H1 (cell line): Measurements from ENCODE around the gene SLC22A9. TPM values are rescaled to one million over a fixed set of nuclear protein-coding genes. Genes with fewer than 3 reads are reported as not detected.

ENCODE experiments used
- CTCF ChIA-PET: fragments of 300-600 bp; sonication (Branson Sonifier 250); formaldehyde crosslinking; loops from one replicate; lab custom pipeline; 2021; ENCODE audit not compliant: partially characterized antibody; lab: Charles Lee
- POLR2A ChIA-PET: fragments of 300-600 bp; sonication (Branson Sonifier 250); formaldehyde crosslinking; loops from one replicate; lab custom pipeline; 2021; ENCODE audit warnings: inconsistent platforms; ENCODE audit not compliant: partially characterized antibody; lab: Charles Lee
- DNase-seq, 2 experiments: peaks; one replicate each; pipeline versions ENCODE4 v3.0.0 to v3.0.0-alpha.2; 2010 to 2022; ENCODE audit warnings: low spot score in 2 of 2, low read depth in 1 of 2, mixed read lengths in 1 of 2
- FAIRE-seq: peaks from 2 replicates; lab custom pipeline; 2011; peaks lifted over from hg19 to GRCh38; lab: Jason Lieb, UNC
- H2AFZ ChIP-seq: 2 replicates; pipeline ENCODE4 v1.8.1; 2012; ENCODE audit warnings: low read length, inconsistent platforms
- H2AK5ac ChIP-seq: 2 replicates; pipeline ENCODE4 v1.6.1; 2013; ENCODE audit warnings: low read depth, low read length
- H2BK120ac ChIP-seq: replicated peaks from 2 replicates; pipeline ENCODE3; 2013; ENCODE audit warnings: low read depth, low read length, inconsistent platforms
- H2BK12ac ChIP-seq: 2 replicates; pipeline ENCODE4 v1.6.1; 2013; ENCODE audit warnings: low read depth, low read length
- H2BK15ac ChIP-seq: 2 replicates; pipeline ENCODE4 v1.6.1; 2013; ENCODE audit warnings: low read length
- H2BK20ac ChIP-seq: 2 replicates; pipeline ENCODE4 v1.6.1; 2013; ENCODE audit warnings: low read length
- H2BK5ac ChIP-seq: 2 replicates; pipeline ENCODE4 v1.6.1; 2013; ENCODE audit warnings: low read depth, low read length
- H3K14ac ChIP-seq: 2 replicates; pipeline ENCODE4 v1.6.1; 2013; ENCODE audit warnings: inconsistent platforms; ENCODE audit not compliant: insufficient read length
- H3K18ac ChIP-seq: 2 replicates; pipeline ENCODE4 v1.6.1; 2013; ENCODE audit warnings: low read length; ENCODE audit errors: extremely low read depth
- H3K23ac ChIP-seq: 2 replicates; pipeline ENCODE4 v1.6.1; 2013; ENCODE audit warnings: inconsistent platforms; ENCODE audit not compliant: insufficient read length
- H3K23me2 ChIP-seq: 2 replicates; pipeline ENCODE4 v1.6.1; 2013; ENCODE audit warnings: low read depth, low read length
- H3K27ac ChIP-seq: 2 replicates; pipeline ENCODE4 v1.6.1; 2011; ENCODE audit warnings: low read depth, low read length, inconsistent platforms
- H3K27me3 ChIP-seq, 4 experiments: replicated peaks in 1 of 4; 1 replicate in 1 of 4; 2 replicates in 3 of 4; pipeline versions ENCODE4 v1.6.1 to v1.8.1; 2011 to 2013; ENCODE audit warnings: low read length in 3 of 4, mild to moderate bottlenecking in 3 of 4, inconsistent platforms in 2 of 4, mixed read lengths in 2 of 4, moderate library complexity in 1 of 4; ENCODE audit not compliant: control insufficient read depth in 3 of 4, insufficient read depth in 3 of 4; ENCODE audit errors: extremely low read depth in 1 of 4
- H3K36me3 ChIP-seq, 4 experiments: 2 replicates each; pipeline versions ENCODE4 v1.6.1 to v1.8.1; 2011 to 2013; ENCODE audit warnings: mild to moderate bottlenecking in 4 of 4, low read length in 3 of 4, moderate library complexity in 2 of 4, control low read depth in 1 of 4, inconsistent platforms in 1 of 4; ENCODE audit not compliant: insufficient read depth in 4 of 4, control insufficient read depth in 2 of 4
- H3K4ac ChIP-seq: replicated peaks from 2 replicates; pipeline ENCODE3; 2013; ENCODE audit warnings: low read length, low read depth, mixed read lengths, inconsistent platforms; ENCODE audit not compliant: insufficient read length
- H3K4me1 ChIP-seq, 4 experiments: replicated peaks in 1 of 4; 1 replicate in 1 of 4; 2 replicates in 3 of 4; pipeline versions ENCODE4 v1.6.1 to v1.8.1; 2011 to 2013; ENCODE audit warnings: low read length in 3 of 4, inconsistent platforms in 2 of 4, mixed read lengths in 1 of 4; ENCODE audit not compliant: insufficient read depth in 4 of 4, control insufficient read depth in 3 of 4
- H3K4me2 ChIP-seq, 2 experiments: 2 replicates each; pipeline versions ENCODE4 v1.6.1 to v1.8.1; 2011 to 2013; ENCODE audit warnings: low read depth in 2 of 2, low read length in 2 of 2, control low read depth in 1 of 2, inconsistent platforms in 1 of 2, mild to moderate bottlenecking in 1 of 2; ENCODE audit not compliant: insufficient read depth in 1 of 2
- H3K4me3 ChIP-seq, 4 experiments: fragments of 200-600, 300-600 bp in 1 of 4; sonication (generic), shearing (Covaris generic), sonication (Bioruptor Twin) in 1 of 4; 2 replicates each; pipeline versions ENCODE4 v1.5.1 to v1.8.1; 2011 to 2016; ENCODE audit warnings: low read length in 4 of 4, low read depth in 3 of 4, control low read depth in 2 of 4, inconsistent platforms in 2 of 4, mild to moderate bottlenecking in 2 of 4, mixed read lengths in 1 of 4, moderate library complexity in 1 of 4; ENCODE audit not compliant: insufficient read depth in 2 of 4; ENCODE audit errors: extremely low read depth in 1 of 4
- H3K56ac ChIP-seq: replicated peaks from 2 replicates; pipeline ENCODE3; 2013; ENCODE audit warnings: low read depth, mild to moderate bottlenecking, mixed read lengths, low read length, inconsistent platforms; ENCODE audit not compliant: insufficient read length
- H3K79me1 ChIP-seq: 2 replicates; pipeline ENCODE4 v1.6.1; 2013; ENCODE audit warnings: low read depth, low read length, control low read depth
- H3K79me2 ChIP-seq, 2 experiments: 2 replicates each; pipeline versions ENCODE4 v1.6.1 to v1.8.1; 2012 to 2013; ENCODE audit warnings: low read length in 2 of 2, mild to moderate bottlenecking in 2 of 2, inconsistent platforms in 1 of 2; ENCODE audit not compliant: insufficient read depth in 2 of 2, control insufficient read depth in 1 of 2
- H3K9ac ChIP-seq, 4 experiments: replicated peaks in 1 of 4; 1 replicate in 1 of 4; 2 replicates in 3 of 4; pipeline versions ENCODE4 v1.6.1 to v1.8.1; 2011 to 2013; ENCODE audit warnings: low read depth in 3 of 4, low read length in 3 of 4, control low read depth in 2 of 4, mild to moderate bottlenecking in 2 of 4, moderate library complexity in 2 of 4, inconsistent platforms in 1 of 4; ENCODE audit errors: extremely low read depth in 1 of 4
- H3K9me3 ChIP-seq, 2 experiments: 2 replicates each; pipeline versions ENCODE4 v1.6.1 to v1.8.1; 2012 to 2013; ENCODE audit warnings: mild to moderate bottlenecking in 2 of 2, moderate library complexity in 2 of 2, control low read depth in 1 of 2, inconsistent platforms in 1 of 2, low read depth in 1 of 2, low read length in 1 of 2, mixed read lengths in 1 of 2; ENCODE audit not compliant: insufficient read depth in 2 of 2
- H4K20me1 ChIP-seq, 2 experiments: replicated peaks in 1 of 2; 2 replicates each; pipeline versions ENCODE3 to v1.8.1; 2011 to 2013; ENCODE audit warnings: inconsistent platforms in 2 of 2, low read length in 2 of 2, mild to moderate bottlenecking in 1 of 2; ENCODE audit not compliant: insufficient read depth in 2 of 2, control insufficient read depth in 1 of 2
- H4K5ac ChIP-seq: 2 replicates; pipeline ENCODE4 v1.6.1; 2013; ENCODE audit warnings: low read length, low read depth, mixed read lengths, inconsistent platforms; ENCODE audit not compliant: insufficient read length
- H4K8ac ChIP-seq: 2 replicates; pipeline ENCODE4 v1.8.0; 2013; ENCODE audit warnings: mild to moderate bottlenecking, moderate library complexity, low read length, inconsistent platforms; ENCODE audit not compliant: insufficient read depth; ENCODE audit errors: extremely low read depth
- H4K91ac ChIP-seq: replicated peaks from 2 replicates; pipeline ENCODE3; 2013; ENCODE audit warnings: low read length, mixed read lengths, inconsistent platforms; ENCODE audit not compliant: insufficient read length
- CEBPB ChIP-seq: IDR thresholded peaks from 2 replicates; pipeline ENCODE4 v1.6.1; 2012; ENCODE audit warnings: low read depth, low read length
- SAP30 ChIP-seq: fragments of 300-600 bp; sonication (generic); IDR thresholded peaks from 2 replicates; pipeline ENCODE4 v1.7.1; 2012; ENCODE audit warnings: low read length, moderate library complexity, mild to moderate bottlenecking, inconsistent platforms; ENCODE audit not compliant: insufficient read depth, insufficient replicate concordance
- SIRT6 ChIP-seq: IDR thresholded peaks from one replicate; pipeline ENCODE4 v1.7.1; 2012; ENCODE audit warnings: low read length, inconsistent platforms
- WGBS, 2 experiments: shearing (Covaris generic) in 1 of 2; methylation state at CpG; one replicate each; pipeline versions ENCODE4 v1.1.6 to v1.1.7; 2013 to 2015; ENCODE audit warnings: low lambda C conversion rate in 2 of 2, mixed read lengths in 2 of 2, inconsistent platforms in 1 of 2, low coverage in 1 of 2, missing lambda C conversion rate in 1 of 2; ENCODE audit not compliant: insufficient replicate concordance in 2 of 2, insufficient coverage in 1 of 2, insufficient read length in 1 of 2; ENCODE audit errors: extremely low coverage in 1 of 2, missing lambda C conversion rate in 1 of 2; 5-methylcytosine and 5-hydroxymethylcytosine counted together
- polyA plus RNA-seq, 7 experiments: library from polyadenylated mRNA; depleted of rRNA in 3 of 7; stranded (reverse) in 5 of 7; unstranded in 2 of 7; fragments of >200 nt in 5 of 7; fragments of 200-250 nt in 2 of 7; gene quantifications; 1 replicate in 5 of 7; 2 replicates in 1 of 7; 4 replicates in 1 of 7; pipeline versions ENCODE4 v1.2.1 to v1.2.3, GENCODE V29; 2011 to 2013; ENCODE audit warnings: missing spikeins in 2 of 7, mixed read lengths in 2 of 7
- total RNA-seq: library from RNA; stranded (reverse); fragmentation: NEBNext Ultra II Directional; extraction: Animal tissue kit (Norgen Biotek cat#: 25700); gene quantifications from 2 replicates; pipeline ENCODE4 v1.2.1, GENCODE V29; 2021

SLC22A9 gene
- total and polyA plus RNA-seq, 2 of the 8 experiments (the other 6 are each of a cell fraction or from before 2014, with no cell fraction given), result not detected

DNA sequence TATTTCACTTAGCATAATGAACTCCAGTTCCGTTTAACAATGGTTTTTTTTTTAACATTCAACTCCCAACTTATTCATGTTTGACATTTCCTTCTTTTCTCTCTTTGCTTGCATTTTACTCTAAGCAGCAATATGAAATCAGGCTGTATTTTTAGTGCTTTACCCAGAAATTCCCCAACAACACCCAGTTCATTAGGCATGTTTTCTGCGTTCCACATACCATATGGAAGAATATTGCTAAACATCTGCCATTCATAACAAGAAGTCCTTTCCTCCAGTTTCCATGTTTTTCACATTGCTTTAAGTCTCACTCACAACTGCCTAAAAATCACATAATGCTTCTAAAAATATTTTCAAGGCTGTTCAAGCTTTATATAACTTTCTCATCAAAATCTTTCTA is 75.5 kb downstream of the SLC22A9 start:
- H3K4me1 ChIP-seq, result peaks cover 2 to 13% (median 2%) of the 10 kb centered on the region in 4 experiments; a peak in 5 of 7 replicates
- no peaks in the 10 kb centered on the region for H3K27me3 ChIP-seq
- no peaks in the 10 kb centered on the region for H3K23me2 ChIP-seq
- no peak overlapping the region for H3K4ac ChIP-seq
- no peaks in the 10 kb centered on the region for H3K79me2 ChIP-seq
- no peaks in the 10 kb centered on the region for H4K20me1 ChIP-seq
- H3K4me2 ChIP-seq, result no peak overlapping the region
- H2AFZ ChIP-seq, result no peak overlapping the region
- no peak overlapping the region for H2BK120ac ChIP-seq
- H4K8ac ChIP-seq, result no peak overlapping the region
- H2BK15ac ChIP-seq, result no peak overlapping the region
- no peak for FAIRE-seq
- WGBS, 2 experiments, result 84% methylated on average over 2 of the region's 2 CpGs; no CpG with 5 or more reads in 1 of the 2 experiments
- no peaks in the 10 kb centered on the region; a peak in 1 of 4 replicates for H3K9me3 ChIP-seq
- no peak overlapping the region for H2BK5ac ChIP-seq
- no peak overlapping the region for H4K91ac ChIP-seq
- no peak overlapping the region for H3K23ac ChIP-seq
- H2BK20ac ChIP-seq, result no peak overlapping the region
- no peak overlapping the region for H3K4me3 ChIP-seq
- TF ChIP-seq CEBPB, result no peak
- TF ChIP-seq SAP30, result no peak
- TF ChIP-seq SIRT6, result no peak
- no peak overlapping the region for H4K5ac ChIP-seq
- no peaks in the 10 kb centered on the region for H3K79me1 ChIP-seq
- ChIA-PET POLR2A (no interaction called here), CTCF (no interaction called here)
- no peak overlapping the region for H3K14ac ChIP-seq
- no peak overlapping the region for H3K27ac ChIP-seq
- H3K18ac ChIP-seq, result no peak overlapping the region
- H3K56ac ChIP-seq, result no peak overlapping the region
- no peak overlapping the region for H2AK5ac ChIP-seq
- no peak overlapping the region for H3K9ac ChIP-seq
- H2BK12ac ChIP-seq, result no peak overlapping the region
- H3K36me3 ChIP-seq, result no peaks in the 10 kb centered on the region
- no peak for DNase-seq
